ENCODE results near the gene TPCN1.

The TPCN1 gene

GRCh38 chr12:113184900-113185179 lies 36.4 kb upstream of the TPCN1 start:
- Histone ChIP-seq H3K27me3 (replicated peaks; ENCODE audit: control insufficient read depth, insufficient read depth, low read length) (no peaks in the 10 kb centered on the region), H3K4me3 (ENCODE audit: low read length) (peak overlapping the region; percentile 96), H3K4me1 (ENCODE audit: control insufficient read depth, insufficient read depth, low read length) (peaks cover 16% of the 10 kb centered on the region), H3K9me3 (ENCODE audit: control insufficient read depth, low read length) (no peaks in the 10 kb centered on the region), H3K36me3 (ENCODE audit: control insufficient read depth, insufficient read depth, low read length, severe bottlenecking) (peaks cover 8% of the 10 kb centered on the region), H3K9ac (ENCODE audit: low read length) (peak overlapping the region; percentile 99)
- DNase-seq (ENCODE audit: low read depth): peak; percentile 96

- DNase-seq (ENCODE audit: low read depth): peak; percentile 85
- Histone ChIP-seq H3K9ac (ENCODE audit: low read length) (peak within 1 kb of the TSS; percentile 99), H3K36me3 (ENCODE audit: control insufficient read depth, insufficient read depth, low read length, severe bottlenecking) (peaks cover 2% of the 10 kb centered on the region), H3K9me3 (ENCODE audit: control insufficient read depth, low read length) (no peaks in the 10 kb centered on the region), H3K4me1 (ENCODE audit: control insufficient read depth, insufficient read depth, low read length) (peaks cover 16% of the 10 kb centered on the region), H3K4me3 (ENCODE audit: low read length) (peak within 1 kb of the TSS; percentile 96), H3K27me3 (replicated peaks; ENCODE audit: control insufficient read depth, insufficient read depth, low read length) (no peaks in the 10 kb centered on the region)
Measured at GRCh38 chr12:113185180-113186032, 35.9 kb upstream of the TPCN1 start, which contains the start of the genes DDX54 and RITA1. Gene DDX54, minus strand, starts transcription at chr12:113185478. Its CDS starts 27 bp downstream, at chr12:113185451. Gene RITA1, plus strand, starts transcription at chr12:113185721. Its CDS starts 1,026 bp downstream, at chr12:113186747.

GRCh38 chr12:113186033-113186365 lies 35.3 kb upstream of the TPCN1 start:
- Histone ChIP-seq H3K9ac (ENCODE audit: low read length) (peak overlapping the region; percentile 99), H3K27me3 (replicated peaks; ENCODE audit: control insufficient read depth, insufficient read depth, low read length) (no peaks in the 10 kb centered on the region), H3K4me1 (ENCODE audit: control insufficient read depth, insufficient read depth, low read length) (peaks cover 16% of the 10 kb centered on the region), H3K9me3 (ENCODE audit: control insufficient read depth, low read length) (no peaks in the 10 kb centered on the region), H3K36me3 (ENCODE audit: control insufficient read depth, insufficient read depth, low read length, severe bottlenecking) (no peaks in the 10 kb centered on the region), H3K4me3 (ENCODE audit: low read length) (peak overlapping the region; percentile 96)
- DNase-seq (ENCODE audit: low read depth): no peak

- H3K9me3 ChIP-seq (ENCODE audit: control insufficient read depth, low read length): no peaks in the 10 kb centered on the region
- H3K36me3 ChIP-seq (ENCODE audit: control insufficient read depth, insufficient read depth, low read length, severe bottlenecking): peaks cover 7% of the 10 kb centered on the region
- no peaks in the 10 kb centered on the region for H3K27me3 ChIP-seq (replicated peaks; ENCODE audit: control insufficient read depth, insufficient read depth, low read length)
- peaks cover 16% of the 10 kb centered on the region for H3K4me1 ChIP-seq (ENCODE audit: control insufficient read depth, insufficient read depth, low read length)
- H3K9ac ChIP-seq (ENCODE audit: low read length): peak overlapping the region; percentile 99
- H3K4me3 ChIP-seq (ENCODE audit: low read length): peak overlapping the region; percentile 96
- DNase-seq (ENCODE audit: low read depth): no peak
Measured at GRCh38 chr12:113186666-113187325, 34.5 kb upstream of the TPCN1 start.

DNA sequence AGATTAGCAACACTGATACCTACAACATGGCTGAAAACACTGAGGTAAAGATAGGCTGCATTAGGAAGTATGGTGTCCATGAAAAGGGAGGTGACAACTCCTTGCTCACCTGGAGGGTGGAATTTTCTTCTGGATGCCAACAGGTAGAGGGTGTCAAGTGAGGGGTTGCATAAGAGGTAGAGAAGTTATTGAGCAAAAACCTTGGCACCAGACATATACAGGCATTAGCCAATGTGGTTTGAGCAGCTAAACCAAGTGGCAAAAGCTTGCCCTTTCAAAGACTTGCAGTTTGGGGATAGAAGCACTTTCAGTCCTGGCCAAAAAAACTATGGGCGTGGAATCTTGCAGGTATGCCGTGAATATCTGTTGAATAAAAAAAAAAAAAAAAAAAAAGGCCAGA lies 31.9 kb upstream of the TPCN1 start:
- Histone ChIP-seq H3K9ac (ENCODE audit: low read length) (no peak overlapping the region), H3K4me3 (ENCODE audit: low read length) (no peak overlapping the region), H3K4me1 (ENCODE audit: control insufficient read depth, insufficient read depth, low read length) (peaks cover 19% of the 10 kb centered on the region), H3K36me3 (ENCODE audit: control insufficient read depth, insufficient read depth, low read length, severe bottlenecking) (peaks cover 18% of the 10 kb centered on the region), H3K9me3 (ENCODE audit: control insufficient read depth, low read length) (no peaks in the 10 kb centered on the region), H3K27me3 (replicated peaks; ENCODE audit: control insufficient read depth, insufficient read depth, low read length) (no peaks in the 10 kb centered on the region)
- DNase-seq (ENCODE audit: low read depth): no peak

DNA sequence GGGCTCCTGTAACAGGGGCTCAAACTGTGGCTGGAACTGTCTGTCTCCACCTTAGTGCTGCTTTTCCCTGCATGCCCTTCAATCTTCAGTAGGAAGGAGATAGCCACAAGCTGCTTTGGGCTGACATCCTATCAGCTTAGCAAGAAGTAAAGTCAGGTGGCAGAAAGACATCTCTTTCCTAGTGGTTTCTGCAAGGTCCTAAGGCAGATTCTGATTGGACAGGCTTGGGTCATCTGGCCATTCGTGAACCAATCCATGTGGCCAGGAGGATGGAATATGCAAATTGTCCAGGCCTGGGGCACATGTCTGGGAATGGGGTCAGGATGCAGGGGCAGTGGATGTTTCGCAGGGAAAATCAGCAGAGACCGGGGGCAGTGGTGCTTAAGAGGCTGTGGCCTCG lies 30.5 kb upstream of the TPCN1 start:
- peak; percentile 21 for DNase-seq (ENCODE audit: low read depth)
- Histone ChIP-seq H3K27me3 (replicated peaks; ENCODE audit: control insufficient read depth, insufficient read depth, low read length) (no peaks in the 10 kb centered on the region), H3K4me3 (ENCODE audit: low read length) (no peak overlapping the region), H3K9ac (ENCODE audit: low read length) (no peak overlapping the region), H3K9me3 (ENCODE audit: control insufficient read depth, low read length) (no peaks in the 10 kb centered on the region), H3K4me1 (ENCODE audit: control insufficient read depth, insufficient read depth, low read length) (peaks cover 28% of the 10 kb centered on the region), H3K36me3 (ENCODE audit: control insufficient read depth, insufficient read depth, low read length, severe bottlenecking) (peaks cover 18% of the 10 kb centered on the region)

- H3K27me3 ChIP-seq (replicated peaks; ENCODE audit: control insufficient read depth, insufficient read depth, low read length): no peaks in the 10 kb centered on the region
- peaks cover 25% of the 10 kb centered on the region for H3K4me1 ChIP-seq (ENCODE audit: control insufficient read depth, insufficient read depth, low read length)
- H3K9me3 ChIP-seq (ENCODE audit: control insufficient read depth, low read length): no peaks in the 10 kb centered on the region
- H3K9ac ChIP-seq (ENCODE audit: low read length): no peak overlapping the region
- H3K4me3 ChIP-seq (ENCODE audit: low read length): no peak overlapping the region
- DNase-seq (ENCODE audit: low read depth): no peak
- H3K36me3 ChIP-seq (ENCODE audit: control insufficient read depth, insufficient read depth, low read length, severe bottlenecking): peaks cover 18% of the 10 kb centered on the region
Measured at GRCh38 chr12:113191227-113191626, 30.0 kb upstream of the TPCN1 start.

- Histone ChIP-seq H3K9ac (ENCODE audit: low read length) (peak overlapping the region; percentile 37), H3K36me3 (ENCODE audit: control insufficient read depth, insufficient read depth, low read length, severe bottlenecking) (peaks cover 18% of the 10 kb centered on the region), H3K9me3 (ENCODE audit: control insufficient read depth, low read length) (no peaks in the 10 kb centered on the region), H3K4me1 (ENCODE audit: control insufficient read depth, insufficient read depth, low read length) (peaks cover 19% of the 10 kb centered on the region), H3K27me3 (replicated peaks; ENCODE audit: control insufficient read depth, insufficient read depth, low read length) (no peaks in the 10 kb centered on the region), H3K4me3 (ENCODE audit: low read length) (no peak overlapping the region)
- DNase-seq (ENCODE audit: low read depth): peak; percentile 64
Measured at GRCh38 chr12:113194971-113195391, 26.3 kb upstream of the TPCN1 start.

GRCh38 chr12:113195598-113195997 lies 25.7 kb upstream of the TPCN1 start:
- no peaks in the 10 kb centered on the region for H3K9me3 ChIP-seq (ENCODE audit: control insufficient read depth, low read length)
- DNase-seq (ENCODE audit: low read depth): no peak
- H3K4me1 ChIP-seq (ENCODE audit: control insufficient read depth, insufficient read depth, low read length): peaks cover 19% of the 10 kb centered on the region
- H3K36me3 ChIP-seq (ENCODE audit: control insufficient read depth, insufficient read depth, low read length, severe bottlenecking): peaks cover 18% of the 10 kb centered on the region
- no peak overlapping the region for H3K4me3 ChIP-seq (ENCODE audit: low read length)
- H3K9ac ChIP-seq (ENCODE audit: low read length): no peak overlapping the region
- H3K27me3 ChIP-seq (replicated peaks; ENCODE audit: control insufficient read depth, insufficient read depth, low read length): no peaks in the 10 kb centered on the region

DNA sequence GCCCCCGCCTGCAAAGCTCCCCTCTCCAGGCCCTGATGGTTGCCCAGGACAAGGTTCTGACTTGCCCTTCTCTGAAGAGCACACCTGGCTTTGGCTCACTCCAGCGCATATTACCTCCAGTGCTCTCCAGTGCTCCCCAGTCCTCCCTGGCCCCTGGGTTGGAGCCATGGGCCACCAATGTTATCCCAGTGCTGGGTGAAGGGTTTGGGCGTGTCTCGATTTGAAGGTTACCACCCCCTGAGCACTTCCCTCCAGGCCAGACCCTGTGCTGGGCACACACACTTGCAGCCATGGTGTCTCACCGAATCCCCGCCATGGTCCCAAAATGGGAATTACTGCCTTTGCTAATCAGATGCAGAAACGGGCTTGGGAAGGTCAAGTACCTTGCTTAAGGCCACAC lies 24.7 kb upstream of the TPCN1 start:
- peaks cover 13% of the 10 kb centered on the region for H3K36me3 ChIP-seq (ENCODE audit: control insufficient read depth, insufficient read depth, low read length, severe bottlenecking)
- H3K4me1 ChIP-seq (ENCODE audit: control insufficient read depth, insufficient read depth, low read length): peaks cover 19% of the 10 kb centered on the region
- H3K4me3 ChIP-seq (ENCODE audit: low read length): no peak overlapping the region
- H3K9ac ChIP-seq (ENCODE audit: low read length): no peak overlapping the region
- H3K9me3 ChIP-seq (ENCODE audit: control insufficient read depth, low read length): no peaks in the 10 kb centered on the region
- no peak for DNase-seq (ENCODE audit: low read depth)
- no peaks in the 10 kb centered on the region for H3K27me3 ChIP-seq (replicated peaks; ENCODE audit: control insufficient read depth, insufficient read depth, low read length)

DNA sequence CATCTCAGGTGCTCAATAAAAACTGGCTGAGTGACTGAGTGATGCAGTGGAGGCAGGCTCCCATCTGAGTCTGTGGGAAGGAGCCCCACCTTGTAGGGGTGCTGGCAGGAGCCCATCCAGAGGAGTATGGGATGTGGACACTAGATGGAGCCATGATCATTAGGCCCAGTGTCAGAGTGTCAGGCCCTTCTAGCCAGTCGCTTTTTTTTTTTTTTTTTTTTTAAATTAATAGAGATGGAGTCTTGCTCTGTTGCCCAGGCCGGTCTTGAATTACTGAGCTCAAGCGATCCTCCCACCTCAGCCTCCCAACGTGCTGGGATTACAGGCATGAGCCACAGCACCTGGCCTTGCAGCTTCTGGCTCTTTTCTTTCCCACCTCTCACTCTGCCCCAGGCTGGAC lies 24.3 kb upstream of the TPCN1 start:
- H3K36me3 ChIP-seq (ENCODE audit: control insufficient read depth, insufficient read depth, low read length, severe bottlenecking): peaks cover 9% of the 10 kb centered on the region
- no peaks in the 10 kb centered on the region for H3K27me3 ChIP-seq (replicated peaks; ENCODE audit: control insufficient read depth, insufficient read depth, low read length)
- H3K9ac ChIP-seq (ENCODE audit: low read length): no peak overlapping the region
- no peaks in the 10 kb centered on the region for H3K9me3 ChIP-seq (ENCODE audit: control insufficient read depth, low read length)
- peak; percentile 86 for DNase-seq (ENCODE audit: low read depth)
- H3K4me3 ChIP-seq (ENCODE audit: low read length): no peak overlapping the region
- H3K4me1 ChIP-seq (ENCODE audit: control insufficient read depth, insufficient read depth, low read length): peaks cover 19% of the 10 kb centered on the region

All from adipocyte (in vitro differentiated cells).